ENCODE results near the gene FCER2.

FCER2 gene

DNA sequence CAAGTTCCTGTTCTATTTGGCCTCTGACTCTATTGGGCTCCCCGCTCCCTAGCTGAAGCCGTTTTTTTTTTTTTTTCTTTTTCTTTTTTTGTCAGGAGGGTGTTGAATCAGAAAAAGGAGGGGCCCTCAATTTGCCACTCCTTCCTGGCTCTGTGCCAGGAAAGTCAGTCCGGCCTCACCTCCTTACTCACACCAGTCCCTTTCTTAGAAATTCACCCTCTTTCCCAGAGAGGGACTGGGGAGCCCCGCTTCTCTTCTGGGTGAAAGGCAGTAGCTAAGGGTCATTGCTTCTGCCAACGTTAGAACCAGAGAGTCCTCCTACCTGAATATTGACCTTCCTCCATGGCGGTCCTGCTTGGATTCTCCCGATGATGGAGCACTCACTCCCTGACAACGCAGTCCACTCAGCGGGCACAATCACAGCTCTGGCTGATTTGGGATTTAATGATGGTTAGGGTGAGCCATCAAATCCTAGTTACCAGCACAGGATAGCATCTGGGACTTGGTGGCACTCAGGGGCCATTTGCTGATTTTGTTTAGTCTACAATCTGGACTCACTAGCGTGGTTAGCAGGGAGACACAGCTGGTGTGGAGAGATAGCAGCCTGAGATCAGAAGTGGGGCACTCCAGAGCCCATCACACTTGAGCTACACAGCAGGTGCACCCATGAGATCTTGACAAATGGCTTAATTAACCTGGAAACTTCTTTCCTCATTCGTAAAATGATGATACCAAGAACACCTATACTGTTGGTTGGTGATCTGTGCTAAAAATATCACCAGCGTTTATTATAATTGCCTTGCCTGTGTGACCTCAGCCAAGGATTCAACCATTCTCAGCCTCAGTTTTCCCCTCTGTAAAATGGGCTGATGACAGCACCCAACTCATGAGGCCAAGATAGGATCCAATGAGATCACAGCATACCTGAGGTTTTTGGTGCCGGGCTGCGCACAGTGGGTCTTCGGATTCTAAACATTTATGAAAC, 2.2 kb downstream of the FCER2 start:
- DNase-seq = no peak

DNA sequence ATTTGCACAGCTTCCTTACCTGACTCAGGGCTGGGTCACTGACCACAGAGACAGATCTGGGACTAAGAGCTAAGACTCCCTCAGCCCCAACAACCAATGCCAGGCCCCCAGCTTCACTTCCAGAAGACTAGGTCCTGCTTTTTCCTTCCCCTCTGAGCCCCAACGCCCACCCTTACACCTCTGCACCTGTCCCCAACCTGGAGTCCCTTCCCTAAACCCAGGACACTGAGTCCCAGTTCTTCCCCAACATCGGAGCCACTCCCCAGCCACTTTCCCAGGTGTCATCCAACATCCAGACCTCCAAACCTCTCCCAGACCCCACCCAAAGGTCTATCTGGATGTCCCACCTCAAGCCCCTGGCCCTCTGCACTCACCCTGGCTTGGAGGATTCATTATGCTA, 2.9 kb downstream of the FCER2 start:
- DNase-seq = no peak

GRCh38 chr19:7698583-7698982, 3.3 kb downstream of the FCER2 start:
- no peak for DNase-seq

- no peak for DNase-seq
Observed at GRCh38 chr19:7697721-7698287, 4.1 kb downstream of the FCER2 start.

GRCh38 chr19:7694499-7694898, 7.4 kb downstream of the FCER2 start:
- no peak for DNase-seq

DNA sequence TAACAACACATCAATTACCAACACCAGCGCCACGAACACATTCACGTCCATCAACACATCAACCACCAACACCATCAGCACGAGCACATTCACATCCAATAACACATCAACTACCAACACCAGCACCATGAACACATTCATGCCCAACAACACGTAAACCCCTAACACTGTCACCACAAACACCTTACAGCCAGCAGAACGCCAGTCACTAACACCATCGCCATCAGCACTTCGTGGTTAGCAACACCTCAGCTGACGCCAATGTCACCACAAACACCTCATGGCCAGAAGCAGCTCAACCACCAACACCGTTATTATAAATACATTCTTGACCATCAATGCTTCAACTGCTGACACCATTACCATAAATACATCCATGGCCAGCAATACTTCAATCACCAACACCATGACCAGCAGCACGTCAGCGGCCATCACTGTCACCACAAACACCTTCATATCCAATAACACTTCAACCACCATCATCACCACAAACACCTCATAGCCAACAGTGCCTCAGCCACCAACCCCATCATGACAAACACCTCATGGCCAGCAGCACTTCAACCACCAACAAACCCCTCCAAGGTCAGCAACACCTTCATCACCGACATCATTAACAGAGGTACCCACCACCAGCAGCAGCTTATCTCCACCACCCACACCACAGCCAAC, 9.4 kb downstream of the FCER2 start:
- no peak for DNase-seq

DNA sequence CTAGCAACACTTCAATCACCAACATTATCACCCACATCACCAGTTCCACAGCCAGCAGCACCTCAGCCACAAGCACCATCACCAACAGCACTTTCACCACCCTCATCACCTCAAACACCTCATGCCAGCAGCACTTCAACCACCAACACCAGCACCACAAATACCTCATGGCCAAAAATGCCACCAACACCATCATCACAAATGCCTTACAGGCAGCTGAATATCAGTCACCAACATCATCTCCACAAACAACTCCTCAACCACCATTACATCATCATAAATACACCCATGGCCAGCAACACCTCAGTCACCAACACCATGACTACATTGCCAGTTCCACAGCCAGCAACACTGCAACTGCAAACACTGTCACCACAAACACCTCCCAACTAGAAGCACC, 10.4 kb downstream of the FCER2 start:
- no peak for DNase-seq

- no peak for DNase-seq
Observed at GRCh38 chr19:7690779-7691258, 11.1 kb downstream of the FCER2 start.

DNA sequence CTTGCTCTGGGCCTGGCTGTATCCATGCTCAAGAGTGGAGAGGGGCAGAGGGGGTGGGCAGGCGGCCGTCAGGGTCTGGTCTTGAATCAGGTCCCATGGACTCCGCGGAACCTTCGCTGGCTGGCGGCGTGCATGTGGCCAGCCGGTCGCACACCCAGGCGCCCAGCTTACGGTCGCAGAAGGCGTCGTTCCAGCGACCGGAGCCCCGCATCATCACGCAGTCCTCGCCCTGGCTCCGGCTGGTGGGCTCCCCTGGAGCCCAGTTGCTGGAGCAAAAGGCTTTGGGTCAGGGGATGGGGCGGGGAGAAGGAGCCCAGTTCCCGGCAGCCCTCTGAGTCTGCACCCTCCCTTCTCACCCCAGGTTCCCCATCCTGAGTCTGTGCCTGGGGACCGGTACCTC, 12.8 kb downstream of the FCER2 start:
- no peak for DNase-seq

GRCh38 chr19:7687177-7687576, 14.8 kb downstream of the FCER2 start:
- no peak for DNase-seq

DNA sequence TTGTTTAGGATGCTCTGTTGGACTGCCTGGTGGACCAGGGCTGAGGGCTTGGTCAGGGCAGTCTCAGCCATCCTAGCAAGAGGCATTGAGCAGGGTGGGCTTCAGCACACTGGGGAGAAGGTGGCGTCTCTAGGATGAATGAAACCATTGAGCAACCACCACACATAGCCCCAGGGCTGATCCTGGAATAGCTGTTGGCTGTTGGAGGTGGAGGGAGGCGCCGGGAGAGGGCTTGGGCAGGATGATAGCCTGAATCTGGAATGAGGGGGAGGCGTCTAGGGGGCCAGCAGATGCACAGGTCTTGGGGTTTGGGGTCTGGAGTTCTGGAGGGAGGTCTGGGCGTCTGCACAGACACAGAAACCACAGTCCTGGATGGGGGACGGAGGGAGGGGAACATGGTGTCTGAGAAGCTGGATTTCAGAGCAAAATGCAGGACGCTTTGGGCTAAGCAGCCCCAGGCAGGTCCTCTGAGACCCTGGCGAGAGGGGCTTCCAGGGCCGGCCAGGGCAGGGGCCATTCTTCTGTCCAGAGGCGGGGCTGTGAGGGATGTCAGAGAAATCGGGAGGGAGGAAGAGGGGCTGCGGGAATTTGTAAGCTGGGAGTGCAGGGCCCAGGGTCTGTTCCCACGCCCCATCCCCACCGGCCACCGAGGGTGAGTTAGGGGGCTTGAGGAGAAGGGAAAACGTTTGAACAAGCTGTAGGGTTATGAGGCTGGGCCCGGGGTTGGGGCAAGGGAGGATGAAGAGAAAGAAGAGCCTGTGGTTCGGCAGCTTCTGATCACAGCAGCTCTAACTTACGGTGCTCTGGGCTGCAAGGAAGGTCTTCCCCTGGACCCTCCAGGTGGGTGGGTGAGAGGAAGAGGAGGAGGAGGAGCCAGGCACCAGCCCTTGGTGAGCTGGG, 16.1 kb downstream of the FCER2 start:
- peak; percentile 6 for DNase-seq

GRCh38 chr19:7682175-7682855, 19.6 kb downstream of the FCER2 start:
- DNase-seq = no peak

- DNase-seq = no peak
Observed at GRCh38 chr19:7681340-7682174, 20.4 kb downstream of the FCER2 start.

DNA sequence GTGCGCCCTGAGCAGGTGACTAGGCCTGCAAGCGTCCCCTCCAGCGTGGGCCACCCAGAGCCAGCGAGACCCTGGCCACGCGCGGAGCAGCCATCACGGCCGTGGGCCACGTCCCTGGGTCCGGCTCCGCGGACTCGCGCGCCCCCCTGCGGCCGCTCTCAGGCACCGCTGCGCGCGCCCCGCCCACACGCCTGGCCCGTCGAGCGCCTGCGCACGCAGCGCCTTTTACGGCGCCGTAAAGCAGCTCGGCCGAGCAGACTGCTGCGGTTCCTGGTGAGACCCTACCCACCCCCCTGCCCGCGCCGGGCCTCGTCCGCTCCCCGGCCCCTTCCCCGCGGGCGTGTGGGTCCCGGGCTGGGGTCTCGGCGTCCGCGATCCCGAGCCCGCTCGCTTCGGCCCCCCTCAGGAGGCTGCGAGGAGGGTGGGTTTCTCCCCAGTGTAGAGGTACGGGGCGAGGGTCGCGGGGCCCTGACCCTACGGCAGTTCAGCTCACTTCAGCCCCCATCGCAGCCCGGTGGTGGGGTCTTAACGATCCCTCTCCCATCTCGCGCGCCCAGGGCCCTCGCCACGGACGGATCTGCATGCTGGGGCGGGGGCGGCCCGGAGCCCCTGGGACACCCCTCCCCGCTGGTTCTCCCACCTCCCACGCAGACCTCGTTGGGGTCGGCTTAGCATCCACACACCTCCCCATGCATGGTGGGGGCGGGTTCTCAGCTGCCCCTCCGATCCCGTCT, 21.2 kb downstream of the FCER2 start, which contains the start of gene TRAPPC5:
Gene TRAPPC5 (plus strand): TSS at position 228 of the 734 bp plus-strand sequence. CDS start 1,421 bp downstream, outside the sequence.
- DNase-seq = peak; percentile 67

DNA sequence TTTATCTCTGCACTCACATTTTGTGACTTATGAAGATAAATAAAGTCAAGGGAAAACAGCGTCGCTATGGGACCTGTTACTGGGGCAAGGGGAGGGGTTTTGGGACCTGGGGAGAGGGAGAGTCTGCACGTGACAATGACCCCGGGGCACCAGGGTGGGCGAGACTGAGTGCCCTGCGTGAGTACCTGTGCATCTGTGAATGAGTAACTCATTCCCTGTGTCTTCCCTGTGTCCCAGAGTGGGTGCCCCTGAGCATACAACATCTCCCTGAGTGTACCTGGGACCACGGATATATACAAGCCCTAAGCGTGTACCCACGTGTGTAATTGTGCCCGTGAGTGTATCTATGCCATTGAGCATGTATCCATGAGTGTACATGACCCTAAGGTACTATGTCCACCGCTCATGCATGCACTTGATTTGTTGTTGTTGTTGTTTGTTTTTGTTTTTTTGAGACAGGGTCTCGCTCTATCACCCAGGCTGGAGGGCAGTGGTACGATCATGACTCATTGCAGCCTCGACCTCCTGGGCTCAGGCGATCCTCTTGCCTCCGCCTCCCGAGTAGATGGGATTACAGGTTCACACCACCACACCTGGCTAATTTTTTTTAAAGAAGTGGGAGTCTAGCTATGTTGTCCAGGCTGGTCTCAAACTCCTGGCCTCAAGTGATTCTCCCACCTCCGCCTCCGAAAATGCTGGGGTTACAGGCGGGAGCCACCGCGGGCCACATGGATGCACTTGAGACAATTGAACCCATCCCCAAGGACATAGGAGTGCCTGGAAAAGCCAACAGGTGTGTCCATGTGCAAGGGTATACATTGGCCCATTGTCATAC, 21.9 kb downstream of the FCER2 start:
- DNase-seq = no peak

DNA sequence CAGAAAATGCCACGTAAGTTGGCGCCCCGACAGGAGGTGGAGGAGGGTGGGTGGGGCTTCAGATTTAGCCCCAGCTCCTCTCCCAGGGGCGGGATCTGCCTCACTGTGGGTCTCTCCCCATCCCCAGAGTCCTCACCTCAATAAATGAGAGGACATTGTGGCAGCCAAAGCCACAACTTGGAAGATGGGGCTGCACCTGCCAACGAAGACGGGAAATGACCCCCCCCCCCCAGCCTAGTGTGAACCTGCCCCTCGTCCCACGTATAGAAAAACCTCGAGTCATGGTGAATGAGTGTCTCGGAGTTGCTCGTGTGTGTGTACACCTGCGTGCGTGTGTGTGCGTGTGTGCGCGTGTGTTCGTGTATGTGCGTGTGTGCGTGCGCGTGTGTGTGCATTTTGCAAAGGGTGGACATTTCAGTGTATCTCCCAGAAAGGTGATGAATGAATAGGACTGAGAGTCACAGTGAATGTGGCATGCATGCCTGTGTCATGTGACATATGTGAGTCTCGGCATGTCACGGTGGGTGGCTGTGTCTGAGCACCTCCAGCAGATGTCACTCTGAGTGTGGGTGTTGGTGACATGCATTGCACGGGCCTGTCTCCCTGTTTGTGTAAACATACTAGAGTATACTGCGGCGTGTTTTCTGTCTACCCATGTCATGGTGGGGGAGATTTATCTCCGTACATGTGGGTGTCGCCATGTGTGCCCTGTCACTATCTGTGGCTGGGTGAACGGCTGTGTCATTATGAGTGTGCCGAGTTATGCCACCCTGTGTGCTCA, 22.8 kb downstream of the FCER2 start:
- peak; percentile 31 for DNase-seq

DNA sequence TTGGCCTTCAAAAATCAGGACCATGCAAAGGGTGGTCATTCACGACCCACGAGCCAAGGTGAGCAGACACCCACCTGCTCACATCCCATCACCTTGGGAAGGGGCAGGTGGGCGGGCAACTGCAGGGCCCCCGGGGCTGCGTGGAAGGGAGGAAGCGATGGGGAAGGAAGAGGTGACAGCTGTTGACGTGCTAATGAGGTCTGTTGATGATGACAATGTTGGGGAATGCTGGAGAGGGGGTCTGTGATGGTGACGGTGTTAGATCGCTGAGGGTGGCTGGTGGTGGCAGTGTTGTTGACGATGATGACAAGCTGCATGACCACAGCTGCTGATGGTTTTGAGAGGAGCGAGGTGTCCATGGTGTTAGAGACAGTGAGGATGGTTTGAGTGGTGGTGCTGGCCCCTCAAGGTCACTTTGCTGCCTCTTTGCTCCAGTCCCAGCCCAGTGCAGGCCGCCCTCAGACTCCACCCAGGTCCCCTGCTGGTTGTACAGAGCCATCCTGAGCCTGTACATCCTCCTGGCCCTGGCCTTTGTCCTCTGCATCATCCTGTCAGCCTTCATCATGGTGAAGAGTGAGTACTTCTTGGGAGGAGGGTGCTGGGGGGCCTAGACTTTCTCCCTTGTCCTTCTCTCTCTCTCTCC, 24.1 kb downstream of the FCER2 start:
- no peak for DNase-seq

DNA sequence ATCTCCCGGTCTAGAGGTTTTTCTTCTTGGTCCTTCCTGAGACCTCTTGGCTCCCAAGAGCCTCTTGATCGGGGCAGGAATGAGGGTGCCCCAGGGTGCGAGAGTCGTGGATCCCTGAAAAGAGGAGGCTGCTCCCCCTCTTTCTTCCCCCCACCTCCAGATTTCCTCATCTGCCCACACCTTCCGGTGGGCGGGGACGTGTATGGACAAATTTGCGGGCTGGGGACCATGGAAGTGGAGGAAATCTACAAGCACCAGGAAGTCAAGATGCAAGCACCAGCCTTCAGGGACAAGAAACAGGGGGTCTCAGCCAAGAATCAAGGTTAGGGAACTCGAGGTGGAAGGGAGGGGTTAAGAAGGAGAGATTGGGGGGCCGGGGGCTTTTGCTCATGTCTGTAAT, 25.1 kb downstream of the FCER2 start, which contains the start of gene MCEMP1:
Gene MCEMP1 (plus strand): TSS at position 237 of the 400 bp plus-strand sequence. CDS start 31 bp downstream, at position 268.
- no peak for DNase-seq
